HepG2 (cell line): ENCODE measurements around the gene LONP1. TPM values are rescaled to one million over a fixed set of nuclear protein-coding genes. Genes with fewer than 3 reads are reported as not detected.
A peak's percentile ranks its signal among the peaks of the same experiment; 100 is the strongest.

ENCODE experiments used
- ATAC-seq: fragments of 200-7000 bp; cut with Tn5 transposase; 3 replicates; pipeline ENCODE4 v1.9.1; 2020; ENCODE audit warnings: mild to moderate bottlenecking, moderate library complexity
- BruUV-seq: library from RNA; stranded (reverse); fragments of 400-500 nt; replicated peaks from 2 replicates; lab custom pipeline; 2021; lab: Mats Ljungman, UMichigan
- CTCF ChIA-PET: fragments of 300-600 bp; formaldehyde crosslinking; extraction: SDS; loops from one replicate; lab custom pipeline; 2021; ENCODE audit warnings: low total read pairs, inconsistent platforms, low intra/inter-chr PET ratio; lab: Yijun Ruan, JAX
- POLR2A ChIA-PET: fragments of 350-600 bp; sonication (Branson Sonifier 250); formaldehyde crosslinking; loops from one replicate; lab custom pipeline; 2020; ENCODE audit warnings: antibody characterized with exemption, inconsistent platforms; lab: Yijun Ruan, JAX
- DNase-seq: peaks from one replicate; pipeline ENCODE4 v3.0.0-alpha.2; 2015; ENCODE audit warnings: low spot score
- FAIRE-seq: peaks from 3 replicates; lab custom pipeline; 2011; peaks lifted over from hg19 to GRCh38; lab: Jason Lieb, UNC
- H2AFZ ChIP-seq: one replicate; pipeline ENCODE4 v1.6.1; 2011; ENCODE audit warnings: low read length, inconsistent platforms
- H3K27ac ChIP-seq: fragments of 300-600 bp; 3 replicates; pipeline ENCODE4 v1.8.0; 2011; ENCODE audit warnings: mixed run types, mild to moderate bottlenecking, mixed read lengths, low read length, inconsistent platforms; ENCODE audit not compliant: insufficient read depth; ENCODE audit errors: extremely low read length
- H3K27me3 ChIP-seq, 2 experiments: fragments of 200-600 bp in 1 of 2; 2 replicates in 1 of 2; 3 replicates in 1 of 2; pipeline versions ENCODE4 v1.6.0 to v1.8.0; 2011; ENCODE audit warnings: low read length in 2 of 2, mild to moderate bottlenecking in 2 of 2, moderate library complexity in 2 of 2, inconsistent platforms in 1 of 2; ENCODE audit not compliant: insufficient read depth in 2 of 2, control insufficient read depth in 1 of 2
- H3K36me3 ChIP-seq, 2 experiments: fragments of 200-600 bp in 1 of 2; replicated peaks in 1 of 2; 2 replicates in 1 of 2; 3 replicates in 1 of 2; pipeline versions ENCODE4 v1.5.1 to v1.8.0; 2011; ENCODE audit warnings: low read length in 2 of 2, inconsistent platforms in 1 of 2; ENCODE audit not compliant: insufficient read depth in 2 of 2, control insufficient read depth in 1 of 2
- H3K4me1 ChIP-seq: 2 replicates; pipeline ENCODE4 v1.5.1; 2012; ENCODE audit warnings: low read length, inconsistent platforms; ENCODE audit not compliant: insufficient read depth
- H3K4me2 ChIP-seq: 2 replicates; pipeline ENCODE4 v1.6.0; 2011; ENCODE audit warnings: low read depth, low read length, inconsistent platforms
- H3K4me3 ChIP-seq, 3 experiments: fragments of 200-600 bp in 1 of 3; sonication (generic), shearing (Covaris generic) in 1 of 3; replicated peaks in 1 of 3; 2 replicates each; pipeline ENCODE4 v1.5.1; 2011 to 2016; ENCODE audit warnings: low read length in 3 of 3, inconsistent platforms in 2 of 3, low read depth in 2 of 3, mild to moderate bottlenecking in 2 of 3, control low read depth in 1 of 3, mixed read lengths in 1 of 3; ENCODE audit not compliant: insufficient read depth in 1 of 3
- H3K79me2 ChIP-seq: one replicate; pipeline ENCODE4 v1.6.1; 2011; ENCODE audit warnings: low read length, inconsistent platforms; ENCODE audit not compliant: insufficient read depth
- H3K9ac ChIP-seq: 2 replicates; pipeline ENCODE4 v1.6.0; 2011; ENCODE audit warnings: mild to moderate bottlenecking, low read depth, low read length, inconsistent platforms; ENCODE audit not compliant: insufficient read depth
- H3K9me3 ChIP-seq: 2 replicates; pipeline ENCODE4 v1.5.1; 2012; ENCODE audit warnings: mild to moderate bottlenecking, low read length
- H4K20me1 ChIP-seq: 2 replicates; pipeline ENCODE4 v1.6.0; 2011; ENCODE audit warnings: inconsistent platforms, mild to moderate bottlenecking, low read length, moderate library complexity; ENCODE audit not compliant: insufficient read depth
- HOXA9 ChIP-seq: sonication (generic); formaldehyde crosslinking; IDR thresholded peaks from 2 replicates; pipeline ENCODE4 v1.8.1; 2022; ENCODE audit warnings: missing genetic modification reagents, mild to moderate bottlenecking, moderate library complexity, borderline replicate concordance
- MED13 ChIP-seq: sonication (generic); formaldehyde crosslinking; IDR thresholded peaks from 2 replicates; pipeline ENCODE4 v1.5.0; 2020; ENCODE audit warnings: missing genetic modification reagents
- NR2F1 ChIP-seq, 2 experiments: fragments of 450-650 bp in 1 of 2; formaldehyde crosslinking in 1 of 2; IDR thresholded peaks; 2 replicates each; pipeline versions ENCODE4 v1.5.0 to v1.6.1; 2016 to 2020; ENCODE audit warnings: mild to moderate bottlenecking in 1 of 2, missing compliant biosample characterization in 1 of 2, missing genetic modification reagents in 1 of 2, moderate library complexity in 1 of 2
- SAP130 ChIP-seq: IDR thresholded peaks from 2 replicates; pipeline ENCODE4 v1.6.1; 2016; ENCODE audit warnings: low read depth
- SRY ChIP-seq: sonication (generic); formaldehyde crosslinking; IDR thresholded peaks from 2 replicates; pipeline ENCODE4 v1.8.0; 2022; ENCODE audit warnings: mild to moderate bottlenecking, missing genetic modification reagents
- ZBTB10 ChIP-seq: sonication (generic); formaldehyde crosslinking; IDR thresholded peaks from 2 replicates; pipeline ENCODE4 v1.4.0; 2020; ENCODE audit warnings: missing genetic modification reagents, borderline replicate concordance
- ZC3H4 ChIP-seq: sonication (generic); formaldehyde crosslinking; IDR thresholded peaks from 2 replicates; pipeline ENCODE4 v1.4.0; 2020; ENCODE audit warnings: missing genetic modification reagents, borderline replicate concordance
- ZMYM3 ChIP-seq: sonication (generic); formaldehyde crosslinking; IDR thresholded peaks from 2 replicates; pipeline ENCODE4 v1.5.1; 2020; ENCODE audit warnings: mild to moderate bottlenecking, missing genetic modification reagents
- ZNF367 ChIP-seq: sonication (generic); formaldehyde crosslinking; IDR thresholded peaks from 2 replicates; pipeline ENCODE4 v1.4.0; 2020; ENCODE audit warnings: missing genetic modification reagents, borderline replicate concordance
- WGBS: methylation state at CpG from one replicate; pipeline ENCODE4 v1.1.6; 2017; ENCODE audit warnings: low lambda C conversion rate; 5-methylcytosine and 5-hydroxymethylcytosine counted together
- in situ Hi-C: cut with HindIII; loops from 2 replicates; pipeline ENCODE4 v1.10.0; 2017; ENCODE audit warnings: low pct_unique_long_range_greater_than_20kb; ENCODE audit not compliant: extremely low pct_ligation_motif_present
- intact Hi-C: fragments of 100-400 bp; cut with micrococcal nuclease; formaldehyde crosslinking; loops from one replicate; pipeline ENCODE4 v1.10.0; 2022; ENCODE audit not compliant: unreplicated experiment
- polyA plus RNA-seq, 8 experiments: library from polyadenylated mRNA; depleted of rRNA in 3 of 8; stranded (reverse) in 7 of 8; unstranded in 1 of 8; fragments of >200 nt; fragmentation: Illumina TruSeq in 4 of 8; extraction: Trizol in 4 of 8; gene quantifications; 2 replicates each; pipeline versions ENCODE4 v1.2.1 to v1.2.3, GENCODE V29; 2011 to 2016; ENCODE audit warnings: low read depth in 4 of 8, missing spikeins in 1 of 8, mixed read lengths in 1 of 8; ENCODE audit not compliant: insufficient read depth in 1 of 8
- total RNA-seq, 5 experiments: library from RNA; depleted of rRNA; stranded (reverse); fragments of >200 nt; fragmentation: Illumina TruSeq; extraction: Trizol; gene quantifications; 2 replicates each; pipeline ENCODE4 v1.2.3, GENCODE V29; 2016; ENCODE audit warnings: low read depth in 1 of 5

Gene LONP1
- total and polyA plus RNA-seq, 2 of the 13 experiments (the other 11 are each of a cell fraction or from before 2014, with no cell fraction given), result 59.5 to 76.8 TPM

GRCh38 chr19:5718037-5718578 is 1.8 kb downstream of the LONP1 start:
- no TSS peak for BruUV-seq
- Histone ChIP-seq H2AFZ (no peak overlapping the region), H3K27me3 (no peaks in the 10 kb centered on the region; a peak in 1 of 5 replicates), H3K27ac (peak overlapping the region; percentile 95), H4K20me1 (peaks cover 24% of the 10 kb centered on the region), H3K4me2 (peak overlapping the region; percentile 92)
- CTCF ChIA-PET, result no interaction called here
- DNase-seq (no peak), FAIRE-seq (no peak)
- WGBS, result 57% methylated on average over 14 of the region's 14 CpGs
- intact Hi-C loops, result loop anchor here (2.0 kb wide), 1 partner anchor 73 kb away; the partner anchor contains the start of gene DUS3L
- TF ChIP-seq ZBTB10 (CRISPR knock-in tag) (no peak), ZMYM3 (no peak), ZC3H4 (CRISPR knock-in tag) (no peak), SAP130 (0 out of 2 replicates have a peak, but pooled peaks have one; percentile 3), NR2F1 (CRISPR knock-in tag; IDR thresholded peaks at IDR 0.05) (no peak), HOXA9 (CRISPR knock-in tag) (no peak), SRY (no peak), MED13 (CRISPR knock-in tag) (no peak), ZNF367 (no peak)
- TF ChIP-seq, all 625 proteins: peak for 1
- POLR2A ChIA-PET, result interaction anchor here (0.7 to 4.7 kb wide), 13 partner anchors 9 to 186 kb away, joined by 3 to 95 read pairs (median 5); partner anchors contain the start of genes RPL36, SAFB and SAFB2
- H3K9me3 ChIP-seq, result no peaks in the 10 kb centered on the region
- H3K4me3 ChIP-seq, result peak overlapping the region; percentile 78 to 99 (median 98)
- in situ Hi-C loops, result no loop called here
- H3K36me3 ChIP-seq, result peaks cover 11 to 34% of the 10 kb centered on the region in 2 experiments; a peak in 4 of 5 replicates
- peak overlapping the region; percentile 93 for H3K9ac ChIP-seq
- H3K4me1 ChIP-seq, result peaks cover 38% of the 10 kb centered on the region
- H3K79me2 ChIP-seq, result peaks cover 47% of the 10 kb centered on the region
- ATAC-seq, result no peak
